HCT116 (cell line): ENCODE measurements around the gene FANCD2. TPM values are rescaled to one million over a fixed set of nuclear protein-coding genes. Genes with fewer than 3 reads are reported as not detected.

Source experiments
- ATAC-seq: fragments of 200-7000 bp; cut with Tn5 transposase; 2 replicates; pipeline ENCODE4 v1.9.1; 2020; ENCODE audit warnings: mild to moderate bottlenecking, moderate library complexity
- BruUV-seq: library from RNA; stranded (reverse); fragments of 400-500 nt; replicated peaks from 2 replicates; lab custom pipeline; 2021; lab: Mats Ljungman, UMichigan
- CTCF ChIA-PET: fragments of 300-600 bp; sonication (Branson Sonifier 250); formaldehyde crosslinking; loops from one replicate; lab custom pipeline; 2021; ENCODE audit warnings: antibody characterized with exemption; lab: Charles Lee
- POLR2A ChIA-PET: fragments of 300-600, 350-600 bp; sonication (Branson Sonifier 250); formaldehyde crosslinking; loops from one replicate; lab custom pipeline; 2021; ENCODE audit warnings: antibody characterized with exemption; lab: Charles Lee
- RAD21 ChIA-PET, 2 experiments: fragments of 300-600 bp; sonication (Branson Sonifier 250); formaldehyde crosslinking; loops; one replicate each; lab custom pipeline; 2023; ENCODE audit warnings: low total read pairs in 2 of 2; ENCODE audit not compliant: uncharacterized antibody in 2 of 2, unreplicated experiment in 2 of 2, low non-redundant PET in 1 of 2; lab: Charles Lee
- DNase-seq: peaks from one replicate; pipeline ENCODE4 v3.0.0-alpha.2; 2010; ENCODE audit warnings: low read depth, low spot score
- H2AFZ ChIP-seq: fragments of 200-600 bp; shearing (Covaris generic), sonication (generic); 2 replicates; pipeline ENCODE4 v1.6.1; 2017; ENCODE audit warnings: low read depth, mixed run types, mixed read lengths, antibody characterized with exemption, low read length; ENCODE audit not compliant: poor library complexity, severe bottlenecking
- H3K27ac ChIP-seq: 2 replicates; pipeline ENCODE4 v1.5.1; 2012; ENCODE audit warnings: low read depth, low read length
- H3K27me3 ChIP-seq: fragments of 200-600 bp; sonication (generic); 2 replicates; pipeline ENCODE4 v1.6.1; 2016; ENCODE audit warnings: mixed run types, low read length, mixed read lengths; ENCODE audit not compliant: insufficient read depth
- H3K36me3 ChIP-seq, 2 experiments: fragments of 200-500 bp in 1 of 2; fragments of 200-600 bp in 1 of 2; sonication (Bioruptor generic) in 1 of 2; sonication (generic) in 1 of 2; 2 replicates each; pipeline versions ENCODE4 v1.5.1 to v1.6.1; 2014 to 2016; ENCODE audit warnings: low read length in 2 of 2, inconsistent platforms in 1 of 2, mixed read lengths in 1 of 2, mixed run types in 1 of 2; ENCODE audit not compliant: insufficient read depth in 2 of 2, control insufficient read depth in 1 of 2
- H3K4me1 ChIP-seq, 2 experiments: fragments of 200-600 bp in 1 of 2; sonication (generic) in 1 of 2; 2 replicates each; pipeline versions ENCODE4 v1.5.1 to v1.6.1; 2012 to 2017; ENCODE audit warnings: low read length in 2 of 2, inconsistent platforms in 1 of 2, mild to moderate bottlenecking in 1 of 2, mixed read lengths in 1 of 2, mixed run types in 1 of 2, moderate library complexity in 1 of 2; ENCODE audit not compliant: insufficient read depth in 2 of 2, control insufficient read depth in 1 of 2
- H3K4me2 ChIP-seq: fragments of 200-600 bp; sonication (generic); 2 replicates; pipeline ENCODE4 v1.6.1; 2017; ENCODE audit warnings: mixed run types, low read length, mixed read lengths
- H3K4me3 ChIP-seq, 2 experiments: fragments of 200-600 bp in 1 of 2; sonication (generic) in 1 of 2; replicated peaks in 1 of 2; 2 replicates each; pipeline ENCODE4 v1.5.1; 2011 to 2016; ENCODE audit warnings: low read length in 2 of 2, control low read depth in 1 of 2, low read depth in 1 of 2, mild to moderate bottlenecking in 1 of 2, mixed read lengths in 1 of 2, mixed run types in 1 of 2
- H3K79me2 ChIP-seq: fragments of 200-600 bp; sonication (generic); 2 replicates; pipeline ENCODE4 v1.6.1; 2017; ENCODE audit warnings: mild to moderate bottlenecking, mixed run types, low read length, moderate library complexity, mixed read lengths; ENCODE audit not compliant: insufficient read depth
- H3K9ac ChIP-seq: fragments of 200-600 bp; sonication (generic); 2 replicates; pipeline ENCODE4 v1.6.1; 2016; ENCODE audit warnings: low read length, mixed read lengths
- H3K9me2 ChIP-seq: fragments of 200-600 bp; sonication (generic), shearing (Covaris generic); 2 replicates; pipeline ENCODE4 v1.6.1; 2017; ENCODE audit warnings: mixed run types, mild to moderate bottlenecking, moderate library complexity; ENCODE audit not compliant: insufficient read depth
- H3K9me3 ChIP-seq, 2 experiments: fragments of 200-500 bp in 1 of 2; fragments of 200-600 bp in 1 of 2; sonication (Bioruptor generic) in 1 of 2; sonication (generic) in 1 of 2; 2 replicates each; pipeline ENCODE4 v1.6.1; 2014 to 2017; ENCODE audit warnings: low read length in 2 of 2, mixed read lengths in 2 of 2, inconsistent platforms in 1 of 2, low read depth in 1 of 2, mild to moderate bottlenecking in 1 of 2, mixed run types in 1 of 2, moderate library complexity in 1 of 2; ENCODE audit not compliant: control insufficient read depth in 1 of 2, insufficient read depth in 1 of 2
- H4K20me1 ChIP-seq: fragments of 200-600 bp; sonication (generic), shearing (Covaris generic); 2 replicates; pipeline ENCODE4 v1.6.1; 2017; ENCODE audit warnings: mixed run types, mild to moderate bottlenecking, moderate library complexity; ENCODE audit not compliant: insufficient read depth
- EZH2 ChIP-seq: fragments of 200-600 bp; sonication (generic); IDR thresholded peaks from 2 replicates; pipeline ENCODE4 v1.6.1; 2017; ENCODE audit warnings: antibody characterized with exemption, mixed run types
- EZH2phosphoT487 ChIP-seq: fragments of 200-600 bp; IDR thresholded peaks from 2 replicates; pipeline ENCODE4 v1.6.1; 2018; ENCODE audit warnings: antibody characterized with exemption, borderline replicate concordance
- MAX ChIP-seq: IDR thresholded peaks from 2 replicates; pipeline ENCODE4 v1.6.1; 2012
- SIN3A ChIP-seq: IDR thresholded peaks from 2 replicates; pipeline ENCODE4 v1.6.1; 2012; ENCODE audit warnings: low read depth
- SP1 ChIP-seq: IDR thresholded peaks from 2 replicates; pipeline ENCODE4 v1.6.1; 2012; ENCODE audit warnings: low read depth
- SRF ChIP-seq: IDR thresholded peaks from 2 replicates; pipeline ENCODE4 v1.6.1; 2012; ENCODE audit warnings: low read depth
- ZBTB33 ChIP-seq: IDR thresholded peaks from 2 replicates; pipeline ENCODE4 v1.6.1; 2011; ENCODE audit warnings: mild to moderate bottlenecking, low read length, moderate library complexity; ENCODE audit not compliant: insufficient replicate concordance; ENCODE audit errors: extremely low read depth
- intact Hi-C: fragments of 100-400 bp; cut with micrococcal nuclease; formaldehyde crosslinking; loops from 2 replicates; pipeline ENCODE4 v1.10.0; 2022
- total RNA-seq: library from RNA; stranded (reverse); gene quantifications from one replicate; pipeline ENCODE4 v1.2.1, GENCODE V29; 2021; ENCODE audit not compliant: unreplicated experiment

Gene FANCD2
- total RNA-seq, 1 experiment from 2014 or later, result 50.0 TPM

- H4K20me1 ChIP-seq, result no peaks in the 10 kb centered on the region
- H3K4me3 ChIP-seq, result peak overlapping the region; percentile 92 to 99
- ChIA-PET CTCF (no interaction called here), RAD21 (interaction anchor here in 1 of 2 experiments (0.7 kb wide), 1 partner anchor 27 kb away, joined by 4 read pairs; no protein-coding TSS in a partner anchor), POLR2A (interaction anchor here (0.8 to 0.9 kb wide), 4 partner anchors 11 to 65 kb away, joined by 3 to 6 read pairs (median 4); no protein-coding TSS in a partner anchor)
- peaks cover 0 to 10% of the 10 kb centered on the region in 2 experiments; a peak in 1 of 4 replicates for H3K36me3 ChIP-seq
- H3K9me2 ChIP-seq, result no peaks in the 10 kb centered on the region
- BruUV-seq, result no TSS peak
- H3K27ac ChIP-seq, result peak overlapping the region; percentile 91
- peak overlapping the region; percentile 76 for H2AFZ ChIP-seq
- ATAC-seq (peak; percentile 5), DNase-seq (no peak)
- no peaks in the 10 kb centered on the region for H3K9me3 ChIP-seq
- H3K4me1 ChIP-seq, result peaks cover 4 to 22% of the 10 kb centered on the region in 2 experiments; a peak in 3 of 4 replicates
- intact Hi-C loops, result no loop called here
- H3K27me3 ChIP-seq, result no peaks in the 10 kb centered on the region
- TF ChIP-seq EZH2phosphoT487 (no peak), SIN3A (no peak), SP1 (no peak), MAX (no peak), EZH2 (no peak), SRF (no peak), ZBTB33 (no peak)
- peak overlapping the region; percentile 99 for H3K4me2 ChIP-seq
- peaks cover 42% of the 10 kb centered on the region for H3K79me2 ChIP-seq
- peak overlapping the region; percentile 92; the same call in 1 of the 2 replicates for H3K9ac ChIP-seq
These were observed 114.8 kb downstream of the FANCD2 start for GRCh38 chr3:10140996-10141546.
